Body of pancreas (tissue), 4 donors: Measurements from ENCODE around the gene CFAP20. TPM values are rescaled to one million over a fixed set of nuclear protein-coding genes. Genes with fewer than 3 reads are reported as not detected.

ENCODE experiments used
- ATAC-seq: fragments of 150-250 bp; one replicate; pipeline ENCODE4 v1.9.1; 2016
- DNase-seq, 4 donors: peaks; one replicate each; pipeline ENCODE4 v3.0.0-alpha.2; 2019
- H3K27ac ChIP-seq, 4 donors: fragments of 200-600 bp; sonication (generic); 1 replicate in 3 of 4; 2 replicates in 1 of 4; pipeline versions ENCODE4 v1.5.1 to v1.6.1; 2016 to 2019; ENCODE audit warnings: mild to moderate bottlenecking in 1 of 4, mixed read lengths in 1 of 4, moderate library complexity in 1 of 4
- H3K27me3 ChIP-seq, 2 donors: fragments of 200-600 bp; sonication (generic); one replicate each; pipeline ENCODE4 v1.6.0; 2016; ENCODE audit warnings: mild to moderate bottlenecking in 1 of 2
- H3K36me3 ChIP-seq, 2 donors: fragments of 200-600 bp; sonication (generic); replicated peaks in 1 of 2; 2 replicates each; pipeline ENCODE4 v1.5.1; 2016; ENCODE audit warnings: low read depth in 2 of 2; ENCODE audit not compliant: insufficient read depth in 1 of 2
- H3K4me1 ChIP-seq: fragments of 200-600 bp; sonication (generic); one replicate; pipeline ENCODE4 v1.6.0; 2016
- H3K4me3 ChIP-seq, 2 donors: fragments of 200-600 bp; sonication (generic); 1 replicate in 1 of 2; 2 replicates in 1 of 2; pipeline ENCODE4 v1.5.1; 2016 to 2019
- H3K9me3 ChIP-seq, 3 donors: fragments of 200-600 bp; sonication (generic); 1 replicate in 2 of 3; 2 replicates in 1 of 3; pipeline ENCODE4 v1.5.1; 2016
- POLR2A ChIP-seq, 3 donors: fragments of 450-650 bp; IDR thresholded peaks; one replicate each; pipeline ENCODE4 v1.6.1; 2016; ENCODE audit warnings: antibody characterized with exemption in 3 of 3, mild to moderate bottlenecking in 2 of 3
- WGBS, 2 donors: methylation state at CpG; one replicate each; pipeline ENCODE4 v1.1.5; 2017; 5-methylcytosine and 5-hydroxymethylcytosine counted together
- intact Hi-C: fragments of 100-400 bp; cut with DNase I; formaldehyde crosslinking; loops from one replicate; pipeline ENCODE4 v1.15.1; 2023
- total RNA-seq, 2 donors: library from RNA; depleted of rRNA; stranded (reverse); fragments of >200 nt; gene quantifications; one replicate each; pipeline ENCODE4 v1.1.0, GENCODE V29; 2016
- TF ChIP-seq, protein P1 (sequence below), 7 experiments: fragments of 450-650 bp in 4 of 7; fragments of 200-600 bp in 3 of 7; sonication (generic) in 3 of 7; IDR thresholded peaks; one replicate each; pipeline ENCODE4 v1.5.1; 2016 to 2019; ENCODE audit warnings: antibody characterized with exemption in 7 of 7

The CFAP20 gene
- total RNA-seq, 2 donors from 2014 or later, result 11.9 to 33.2 TPM

DNA sequence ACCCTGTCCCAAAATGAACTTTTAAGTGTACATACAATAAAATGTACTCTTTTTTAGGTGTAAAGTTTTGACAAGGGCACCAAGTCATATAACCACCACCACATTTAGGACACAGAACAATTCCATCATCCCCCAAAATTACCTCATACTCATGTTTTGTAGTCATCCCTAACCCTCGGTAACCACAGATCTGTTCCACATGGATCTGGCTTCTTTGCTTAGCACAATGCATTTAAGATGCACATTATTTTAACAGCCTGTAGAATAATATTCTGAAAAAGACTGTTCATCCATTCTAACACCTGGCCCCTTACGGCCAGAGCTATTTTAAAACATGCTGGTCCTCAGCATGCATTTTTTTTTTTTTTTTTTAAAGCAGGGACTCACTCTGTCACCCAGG, 25.2 kb upstream of the CFAP20 start:
- DNase-seq (no peak), ATAC-seq (no peak)
- no peaks in the 10 kb centered on the region for H3K27me3 ChIP-seq
- intact Hi-C loops, result no loop called here
- H3K4me3 ChIP-seq, result no peak overlapping the region
- no peaks in the 10 kb centered on the region for H3K4me1 ChIP-seq
- H3K27ac ChIP-seq, result no peak overlapping the region
- no peaks in the 10 kb centered on the region for H3K9me3 ChIP-seq
- H3K36me3 ChIP-seq, result no peaks in the 10 kb centered on the region
- 87 to 88% methylated on average over 2 of the region's 2 CpGs for WGBS, 2 donors
- TF ChIP-seq, protein P1, sequence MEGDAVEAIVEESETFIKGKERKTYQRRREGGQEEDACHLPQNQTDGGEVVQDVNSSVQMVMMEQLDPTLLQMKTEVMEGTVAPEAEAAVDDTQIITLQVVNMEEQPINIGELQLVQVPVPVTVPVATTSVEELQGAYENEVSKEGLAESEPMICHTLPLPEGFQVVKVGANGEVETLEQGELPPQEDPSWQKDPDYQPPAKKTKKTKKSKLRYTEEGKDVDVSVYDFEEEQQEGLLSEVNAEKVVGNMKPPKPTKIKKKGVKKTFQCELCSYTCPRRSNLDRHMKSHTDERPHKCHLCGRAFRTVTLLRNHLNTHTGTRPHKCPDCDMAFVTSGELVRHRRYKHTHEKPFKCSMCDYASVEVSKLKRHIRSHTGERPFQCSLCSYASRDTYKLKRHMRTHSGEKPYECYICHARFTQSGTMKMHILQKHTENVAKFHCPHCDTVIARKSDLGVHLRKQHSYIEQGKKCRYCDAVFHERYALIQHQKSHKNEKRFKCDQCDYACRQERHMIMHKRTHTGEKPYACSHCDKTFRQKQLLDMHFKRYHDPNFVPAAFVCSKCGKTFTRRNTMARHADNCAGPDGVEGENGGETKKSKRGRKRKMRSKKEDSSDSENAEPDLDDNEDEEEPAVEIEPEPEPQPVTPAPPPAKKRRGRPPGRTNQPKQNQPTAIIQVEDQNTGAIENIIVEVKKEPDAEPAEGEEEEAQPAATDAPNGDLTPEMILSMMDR (IDR thresholded peaks at IDR 0.05), result no peak
- TF ChIP-seq POLR2A (IDR thresholded peaks at IDR 0.05), result no peak

DNA sequence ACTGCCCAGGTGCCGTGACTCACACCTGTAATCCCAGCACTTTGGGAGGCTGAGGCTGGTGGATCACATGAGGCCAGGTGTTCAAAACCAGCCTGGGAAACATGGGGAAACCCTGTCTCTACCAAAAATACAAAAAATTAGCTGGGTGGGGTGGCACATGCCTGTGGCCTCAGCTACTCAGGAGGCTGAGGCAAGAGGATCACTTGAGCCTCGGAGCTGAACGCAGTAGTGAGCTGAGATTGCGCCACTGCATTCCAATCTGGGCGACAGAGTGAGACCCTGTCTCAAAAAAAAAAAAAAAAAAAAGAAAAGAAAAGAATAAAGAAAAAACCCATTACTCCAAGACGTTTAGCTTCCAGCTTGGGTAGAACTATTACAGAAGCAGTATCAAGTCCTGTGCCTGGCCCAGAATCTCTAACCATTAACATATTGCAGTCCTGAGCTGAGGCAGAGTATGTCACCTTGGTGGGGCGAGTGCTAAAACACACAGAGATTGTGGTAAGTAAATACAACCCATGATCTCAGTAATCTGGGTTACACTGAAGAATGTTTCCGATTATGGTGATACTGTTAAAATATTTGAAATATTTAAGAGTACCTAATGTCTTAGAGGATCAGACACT, 23.2 kb upstream of the CFAP20 start:
- Histone ChIP-seq H3K4me1 (no peaks in the 10 kb centered on the region), H3K9me3 (no peaks in the 10 kb centered on the region), H3K27ac (no peak overlapping the region), H3K36me3 (no peaks in the 10 kb centered on the region), H3K4me3 (no peak overlapping the region), H3K27me3 (no peaks in the 10 kb centered on the region)
- 63 to 67% methylated on average over 7 to 8 of the region's 8 CpGs for WGBS, 2 donors
- TF ChIP-seq, protein P1 (IDR thresholded peaks at IDR 0.05), result no peak
- no peak for TF ChIP-seq POLR2A (IDR thresholded peaks at IDR 0.05)
- ATAC-seq (no peak), DNase-seq (no peak)
- intact Hi-C loops, result no loop called here

- WGBS, 2 donors, result 50 to 69% methylated on average over 1 of the region's 1 CpG
- H3K9me3 ChIP-seq, result no peaks in the 10 kb centered on the region
- TF ChIP-seq POLR2A (IDR thresholded peaks at IDR 0.05), result no peak
- TF ChIP-seq, protein P1 (IDR thresholded peaks at IDR 0.05), result no peak
- H3K4me1 ChIP-seq, result no peaks in the 10 kb centered on the region
- no peaks in the 10 kb centered on the region for H3K36me3 ChIP-seq
- no peak for ATAC-seq
- no peak overlapping the region for H3K27ac ChIP-seq
- H3K27me3 ChIP-seq, result no peaks in the 10 kb centered on the region
- no peak for DNase-seq
- no peak overlapping the region for H3K4me3 ChIP-seq
- intact Hi-C loops, result no loop called here
Measured at GRCh38 chr16:58148526-58148925, 19.3 kb upstream of the CFAP20 start.

GRCh38 chr16:58148099-58148498, 18.9 kb upstream of the CFAP20 start:
- Histone ChIP-seq H3K9me3 (no peaks in the 10 kb centered on the region), H3K36me3 (no peaks in the 10 kb centered on the region), H3K27ac (no peak overlapping the region), H3K27me3 (no peaks in the 10 kb centered on the region), H3K4me3 (no peak overlapping the region), H3K4me1 (no peaks in the 10 kb centered on the region)
- DNase-seq, result no peak
- no peak for TF ChIP-seq POLR2A (IDR thresholded peaks at IDR 0.05)
- TF ChIP-seq, protein P1 (IDR thresholded peaks at IDR 0.05), result no peak
- no peak for ATAC-seq
- 83 to 87% methylated on average over 2 of the region's 2 CpGs for WGBS, 2 donors
- intact Hi-C loops, result no loop called here

- no peak overlapping the region for H3K4me3 ChIP-seq
- intact Hi-C loops, result no loop called here
- no peaks in the 10 kb centered on the region for H3K27me3 ChIP-seq
- DNase-seq (no peak), ATAC-seq (no peak)
- no peaks in the 10 kb centered on the region for H3K36me3 ChIP-seq
- no peak overlapping the region for H3K27ac ChIP-seq
- H3K4me1 ChIP-seq, result no peaks in the 10 kb centered on the region
- H3K9me3 ChIP-seq, result no peaks in the 10 kb centered on the region
- TF ChIP-seq, protein P1 (IDR thresholded peaks at IDR 0.05), result no peak
- no peak for TF ChIP-seq POLR2A (IDR thresholded peaks at IDR 0.05)
Measured at GRCh38 chr16:58138852-58139251, 9.7 kb upstream of the CFAP20 start.
